Cardiac fibroblast (primary cell): ENCODE results near the gene ATP11B.

Experiments
- DNase-seq, 2 donors: peaks; one replicate each; pipeline versions ENCODE4 v3.0.0 to v3.0.0-alpha.2; 2010; ENCODE audit warnings: low read depth in 2 of 2
- H3K4me3 ChIP-seq, 2 donors: replicated peaks in 1 of 2; 1 replicate in 1 of 2; 2 replicates in 1 of 2; pipeline ENCODE4 v1.5.1; 2011; ENCODE audit warnings: low read depth in 2 of 2, low read length in 2 of 2, mild to moderate bottlenecking in 2 of 2, moderate library complexity in 1 of 2
- TF ChIP-seq, protein P1 (sequence below): IDR thresholded peaks from one replicate; pipeline ENCODE4 v1.5.1; 2011; ENCODE audit warnings: low read depth, mild to moderate bottlenecking, low read length, inconsistent platforms

The ATP11B gene

DNA sequence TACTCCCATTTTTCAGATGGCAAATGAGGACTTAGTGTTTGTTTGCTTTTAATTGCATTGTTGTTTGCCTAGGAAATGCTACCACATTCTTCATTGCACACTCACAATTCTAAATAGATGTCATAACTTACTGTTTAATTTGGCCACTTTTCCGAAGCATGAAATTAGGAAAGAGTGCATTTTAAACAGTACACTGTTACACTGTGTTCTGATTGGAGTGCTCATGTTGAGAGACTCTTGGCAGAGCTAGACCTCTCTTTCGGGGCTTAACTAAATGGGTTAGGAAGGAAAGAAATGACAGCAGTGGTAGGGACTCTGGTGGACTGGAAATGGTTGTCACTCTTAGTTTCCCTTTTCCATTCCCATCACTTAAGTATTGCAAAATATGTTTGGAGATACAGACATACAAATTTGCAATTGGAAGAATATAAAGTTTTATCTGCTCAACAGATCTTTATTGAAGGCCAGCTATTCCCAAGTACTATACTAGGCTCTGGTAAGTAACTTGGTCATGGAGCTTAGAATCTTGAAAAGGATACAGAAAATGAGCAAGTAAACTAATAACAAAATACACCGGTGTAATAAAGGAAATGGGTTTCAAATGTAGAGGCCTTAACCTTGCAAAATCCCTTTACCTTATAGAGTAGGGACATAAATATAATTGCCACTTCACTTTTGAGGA, 96.8 kb downstream of the ATP11B start:
- DNase-seq = peak in 1 of 2 donors; percentile 58
- TF ChIP-seq, protein P1, sequence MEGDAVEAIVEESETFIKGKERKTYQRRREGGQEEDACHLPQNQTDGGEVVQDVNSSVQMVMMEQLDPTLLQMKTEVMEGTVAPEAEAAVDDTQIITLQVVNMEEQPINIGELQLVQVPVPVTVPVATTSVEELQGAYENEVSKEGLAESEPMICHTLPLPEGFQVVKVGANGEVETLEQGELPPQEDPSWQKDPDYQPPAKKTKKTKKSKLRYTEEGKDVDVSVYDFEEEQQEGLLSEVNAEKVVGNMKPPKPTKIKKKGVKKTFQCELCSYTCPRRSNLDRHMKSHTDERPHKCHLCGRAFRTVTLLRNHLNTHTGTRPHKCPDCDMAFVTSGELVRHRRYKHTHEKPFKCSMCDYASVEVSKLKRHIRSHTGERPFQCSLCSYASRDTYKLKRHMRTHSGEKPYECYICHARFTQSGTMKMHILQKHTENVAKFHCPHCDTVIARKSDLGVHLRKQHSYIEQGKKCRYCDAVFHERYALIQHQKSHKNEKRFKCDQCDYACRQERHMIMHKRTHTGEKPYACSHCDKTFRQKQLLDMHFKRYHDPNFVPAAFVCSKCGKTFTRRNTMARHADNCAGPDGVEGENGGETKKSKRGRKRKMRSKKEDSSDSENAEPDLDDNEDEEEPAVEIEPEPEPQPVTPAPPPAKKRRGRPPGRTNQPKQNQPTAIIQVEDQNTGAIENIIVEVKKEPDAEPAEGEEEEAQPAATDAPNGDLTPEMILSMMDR = no peak
- H3K4me3 ChIP-seq = no peak overlapping the region

DNA sequence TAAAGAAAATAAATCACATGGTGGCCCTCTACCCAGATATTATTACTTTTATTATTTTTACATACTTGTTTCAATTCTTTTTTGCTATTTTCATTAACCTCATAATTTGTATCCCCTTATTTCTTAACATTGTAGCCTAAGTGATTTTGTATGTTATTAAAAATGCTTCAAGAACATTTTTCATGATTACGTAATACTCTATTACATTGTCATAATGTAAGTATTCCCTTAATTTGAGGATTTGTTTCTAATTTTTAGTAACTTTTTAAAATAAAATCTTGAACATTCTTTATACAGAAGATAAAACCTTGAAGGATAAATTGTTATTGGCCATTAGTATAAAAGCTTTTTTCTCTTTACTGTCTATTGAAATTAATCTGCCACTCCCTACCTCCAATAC, 98.1 kb downstream of the ATP11B start:
- DNase-seq = no peak
- TF ChIP-seq, protein P1 = no peak
- H3K4me3 ChIP-seq = no peak overlapping the region

DNA sequence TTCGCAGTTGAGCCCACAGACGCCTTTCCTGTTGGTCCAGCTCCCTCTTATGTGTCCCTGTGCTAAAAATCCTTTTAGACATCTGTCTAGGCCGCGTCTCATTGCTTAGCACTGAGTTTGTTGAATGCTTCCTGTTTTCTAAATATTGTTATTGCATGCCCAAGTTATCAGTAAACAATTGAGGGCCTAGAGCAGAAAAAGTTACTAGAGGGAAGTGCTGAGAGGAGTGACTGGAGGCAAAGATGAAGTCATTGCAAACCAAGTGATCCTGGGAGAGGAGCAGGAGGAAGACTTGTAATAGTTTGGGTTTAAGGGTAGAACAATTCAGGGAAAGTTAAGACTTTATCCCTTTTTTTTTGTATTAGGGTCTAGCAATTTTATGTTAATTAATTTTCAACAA, 98.9 kb downstream of the ATP11B start:
- TF ChIP-seq, protein P1 = no peak
- no peak overlapping the region for H3K4me3 ChIP-seq
- no peak for DNase-seq

DNA sequence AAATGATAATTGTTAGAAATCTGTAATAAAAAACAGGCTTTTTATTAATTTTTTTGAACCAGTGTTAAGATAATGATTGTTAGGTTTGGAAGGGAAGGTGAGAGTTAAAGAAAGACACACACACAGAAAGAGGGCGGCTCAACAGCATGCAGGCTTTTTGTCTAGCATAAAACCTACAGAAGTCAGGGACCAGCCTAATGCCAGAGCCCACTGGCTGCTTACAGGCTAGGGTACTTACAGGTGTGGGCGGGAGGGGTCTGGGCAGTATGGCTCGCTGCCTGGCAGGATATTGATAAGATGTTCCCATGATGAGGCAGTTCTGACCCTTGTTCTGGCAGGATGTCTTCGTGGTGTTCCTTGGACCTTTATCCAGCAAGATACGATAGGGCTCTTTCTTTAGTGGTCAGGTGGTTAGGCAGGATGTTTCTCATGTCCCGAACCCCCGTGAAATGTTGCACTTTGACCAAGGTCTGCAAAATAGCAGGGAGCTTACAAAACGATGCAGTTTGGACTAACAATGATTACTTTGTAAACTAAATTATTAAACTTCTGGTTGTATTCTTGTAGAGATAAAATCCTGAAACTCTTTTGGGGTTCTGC, 102.3 kb downstream of the ATP11B start:
- TF ChIP-seq, protein P1 = no peak
- no peak for DNase-seq
- H3K4me3 ChIP-seq = no peak overlapping the region

DNA sequence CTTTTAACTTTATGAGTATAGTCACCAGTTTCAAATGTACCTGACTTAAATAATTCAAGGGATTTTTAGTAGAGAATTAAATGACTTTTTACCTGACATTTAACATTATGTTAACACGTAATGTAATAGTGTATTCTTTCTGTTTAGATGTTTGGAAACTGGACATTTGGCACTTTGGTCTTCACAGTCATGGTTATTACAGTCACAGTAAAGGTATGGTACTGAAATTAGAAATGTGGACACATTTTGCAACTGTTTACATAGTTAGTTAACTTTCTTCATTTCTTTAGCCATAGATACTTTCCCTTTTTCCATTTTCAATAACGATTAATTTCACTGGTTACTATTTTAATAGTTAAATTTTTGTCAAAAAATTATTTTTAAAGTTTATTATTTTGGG, 103.2 kb downstream of the ATP11B start:
- no peak for DNase-seq
- H3K4me3 ChIP-seq = no peak overlapping the region
- TF ChIP-seq, protein P1 = no peak

DNA sequence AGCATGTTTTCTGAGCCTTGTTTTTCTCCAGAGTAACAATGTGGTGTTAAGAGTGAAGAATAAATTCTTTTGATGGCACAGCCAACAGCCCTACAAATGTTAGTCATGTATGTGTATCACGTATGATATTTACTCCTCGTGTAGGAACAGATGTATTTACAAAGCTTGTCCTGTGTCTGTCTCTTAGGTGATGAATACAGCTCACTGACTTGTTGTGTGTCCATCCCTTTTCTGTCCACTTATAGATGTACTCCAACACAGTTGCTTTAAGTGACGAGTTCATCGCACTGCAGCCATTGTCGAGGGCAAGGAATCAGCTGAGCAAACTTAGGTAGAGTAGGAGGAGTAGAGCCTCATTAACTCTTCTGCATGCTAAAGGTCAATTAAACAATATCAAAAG, 108.9 kb downstream of the ATP11B start:
- TF ChIP-seq, protein P1 = no peak
- no peak for DNase-seq
- H3K4me3 ChIP-seq = no peak overlapping the region

DNA sequence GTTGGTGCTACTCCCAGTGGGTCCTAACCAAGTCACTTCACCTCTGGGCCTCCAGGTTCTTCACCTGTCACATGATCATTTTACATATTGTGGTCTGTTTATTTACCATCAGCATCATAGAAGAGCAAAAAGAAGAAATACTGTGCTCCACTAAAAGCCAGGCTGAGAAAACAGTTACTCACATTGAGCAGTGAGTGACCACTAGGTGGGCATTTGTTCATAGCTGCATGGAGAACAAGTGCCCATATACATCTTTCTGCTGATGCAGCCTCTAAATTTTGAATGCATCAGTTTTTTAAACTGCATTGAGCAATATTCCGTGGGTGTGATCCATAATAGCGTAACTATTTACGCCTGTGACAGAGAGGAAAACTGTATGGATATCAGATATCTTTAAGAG, 110.9 kb downstream of the ATP11B start:
- TF ChIP-seq, protein P1 = no peak
- no peak for DNase-seq
- no peak overlapping the region for H3K4me3 ChIP-seq
